Measurements from ENCODE around the gene TSHR. TPM values are rescaled to one million over a fixed set of nuclear protein-coding genes. Genes with fewer than 3 reads are reported as not detected.

The TSHR gene
- total and polyA plus RNA-seq, 2 experiments from 2014 or later: 0.59 to 0.78 TPM

GRCh38 chr14:81179631-81180030 is 224.2 kb downstream of the TSHR start:
- H3K27ac Mint-ChIP-seq: no peak overlapping the region
- H3K36me3 Mint-ChIP-seq (ENCODE audit: low read depth): peaks cover 44% of the 10 kb centered on the region
- no peak overlapping the region for H2AFZ ChIP-seq
- ATAC-seq (no peak), DNase-seq (ENCODE audit: low spot score) (no peak)
- peaks cover 22% of the 10 kb centered on the region for H3K79me2 ChIP-seq (replicated peaks; ENCODE audit: insufficient read depth)
- H3K4me3 ChIP-seq: no peak overlapping the region
- H3K4me3 Mint-ChIP-seq: no peak overlapping the region
- H3K27me3 ChIP-seq (ENCODE audit: insufficient read depth): no peaks in the 10 kb centered on the region
- H3K4me2 ChIP-seq: no peak overlapping the region
- no peaks in the 10 kb centered on the region for H3K4me1 Mint-ChIP-seq
- H3K9me3 Mint-ChIP-seq: no peaks in the 10 kb centered on the region
- H3K27me3 Mint-ChIP-seq (ENCODE audit: insufficient read depth, low read depth, poor library complexity): no peaks in the 10 kb centered on the region
- no peak overlapping the region for H3K27ac ChIP-seq (ENCODE audit: low read depth)
- no peaks in the 10 kb centered on the region for H3K4me1 ChIP-seq (ENCODE audit: insufficient read depth)
- H3F3A ChIP-seq (replicated peaks; ENCODE audit: low read depth): no peaks in the 10 kb centered on the region
- peaks cover 3% of the 10 kb centered on the region; the same call in 1 of the 2 replicates for H3K36me3 ChIP-seq (ENCODE audit: insufficient read depth)
- H3K9me2 ChIP-seq (ENCODE audit: insufficient read depth): no peaks in the 10 kb centered on the region
- H4K20me1 ChIP-seq (replicated peaks; ENCODE audit: insufficient read depth): 0 out of 2 replicates have a peak, but pooled peaks cover 5% of the 10 kb centered on the region
- TF ChIP-seq ETS1 (IDR thresholded peaks at IDR 0.05) (no peak), POLR2AphosphoS5 (IDR thresholded peaks at IDR 0.05; ENCODE audit: low read depth) (no peak), CREB1 (CRISPR knock-in tag; IDR thresholded peaks at IDR 0.05; ENCODE audit: low read depth) (no peak), EZH2phosphoT487 (IDR thresholded peaks at IDR 0.05; ENCODE audit: unreplicated experiment) (no peak), JUNB (IDR thresholded peaks at IDR 0.05; ENCODE audit: unreplicated experiment) (no peak), CTCF (conservative IDR thresholded peaks at IDR 0.05; ENCODE audit: low read depth in 2 of 2) (no peak), ZNF462 (CRISPR knock-in tag; IDR thresholded peaks at IDR 0.05) (no peak), ZNF114 (CRISPR knock-in tag; IDR thresholded peaks at IDR 0.05) (no peak), STAT1 (IDR thresholded peaks at IDR 0.05; ENCODE audit: unreplicated experiment) (no peak), REST (IDR thresholded peaks at IDR 0.05; ENCODE audit: unreplicated experiment) (no peak), NANOG (IDR thresholded peaks at IDR 0.05; ENCODE audit: borderline replicate concordance) (no peak)
